GM18909 (cell line): Measurements from ENCODE around the gene SPATA12.

Source experiments
- ATAC-seq: cut with Tn5 transposase; IDR thresholded peaks from one replicate; pipeline ENCODE4 v1.9.1; 2021; ENCODE audit warnings: mild to moderate bottlenecking; ENCODE audit not compliant: unreplicated experiment, poor library complexity

Gene SPATA12

GRCh38 chr3:57060089-57060821, at the start of gene SPATA12:
Gene SPATA12, plus strand, starts transcription at chr3:57060664. Its CDS starts 13,031 bp downstream, at chr3:57073695.
- no peak for ATAC-seq

GRCh38 chr3:57011022-57011421, 49.4 kb upstream of the SPATA12 start:
- no peak for ATAC-seq

- ATAC-seq, result no peak
These were observed 47.6 kb upstream of the SPATA12 start for GRCh38 chr3:57012847-57013246.

GRCh38 chr3:57015350-57015729, 45.1 kb upstream of the SPATA12 start:
- ATAC-seq, result no peak

- ATAC-seq, result no peak
These were observed 44.6 kb upstream of the SPATA12 start for GRCh38 chr3:57015912-57016311.

- ATAC-seq, result no peak
These were observed 43.0 kb upstream of the SPATA12 start for GRCh38 chr3:57017459-57017845.

GRCh38 chr3:57018246-57018645, 42.2 kb upstream of the SPATA12 start:
- no peak for ATAC-seq

- no peak for ATAC-seq
These were observed 41.4 kb upstream of the SPATA12 start for GRCh38 chr3:57019057-57019456.

GRCh38 chr3:57025237-57025636, 35.2 kb upstream of the SPATA12 start:
- no peak for ATAC-seq

GRCh38 chr3:57026944-57027343, 33.5 kb upstream of the SPATA12 start:
- no peak for ATAC-seq

- no peak for ATAC-seq
These were observed 31.1 kb upstream of the SPATA12 start for GRCh38 chr3:57029383-57029782.

GRCh38 chr3:57029924-57030323, 30.5 kb upstream of the SPATA12 start:
- no peak for ATAC-seq

GRCh38 chr3:57030721-57031120, 29.7 kb upstream of the SPATA12 start:
- ATAC-seq, result no peak

- no peak for ATAC-seq
These were observed 28.6 kb upstream of the SPATA12 start for GRCh38 chr3:57031631-57032541.

- no peak for ATAC-seq
These were observed 23.5 kb upstream of the SPATA12 start for GRCh38 chr3:57036952-57037351.

GRCh38 chr3:57038466-57039164, 21.8 kb upstream of the SPATA12 start:
- no peak for ATAC-seq

GRCh38 chr3:57041674-57042073, 18.8 kb upstream of the SPATA12 start:
- no peak for ATAC-seq

- ATAC-seq, result no peak
These were observed 16.9 kb upstream of the SPATA12 start for GRCh38 chr3:57043518-57043917.

GRCh38 chr3:57046101-57046765, 14.2 kb upstream of the SPATA12 start:
- ATAC-seq, result no peak

- no peak for ATAC-seq
These were observed 12.3 kb upstream of the SPATA12 start for GRCh38 chr3:57048052-57048671.
